ENCODE measurements around the gene CFAP410. TPM values are rescaled to one million over a fixed set of nuclear protein-coding genes. Genes with fewer than 3 reads are reported as not detected.

Gene CFAP410
- total and polyA plus RNA-seq, 10 donors = 26.2 to 79.8 (median 33.0) TPM

- H3K27ac ChIP-seq = no peak overlapping the region
- H3K36me3 ChIP-seq = no peaks in the 10 kb centered on the region
- H3K27me3 ChIP-seq (replicated peaks in 1 of 7) = peaks cover 0 to 28% (median 8%) of the 10 kb centered on the region in 7 donors
- H3K9me3 ChIP-seq = no peaks in the 10 kb centered on the region
- H3K4me3 ChIP-seq = no peak overlapping the region
- peaks cover 8 to 39% (median 20%) of the 10 kb centered on the region in 6 donors for H3K4me1 ChIP-seq
- intact Hi-C loops (cut with DNase I; ENCODE audit: low total_unique reads) = no loop called here
- TF ChIP-seq POLR2A (IDR thresholded peaks at IDR 0.05) (no peak), POLR2AphosphoS5 (IDR thresholded peaks at IDR 0.05) (no peak), CTCF (IDR thresholded peaks at IDR 0.05 in 8 of 11, conservative IDR thresholded peaks at IDR 0.05 in 3 of 11) (no peak)
- DNase-seq = no peak
- 44 to 82% (median 71%) methylated on average over 4 to 25 of the region's 25 CpGs for WGBS, 5 donors
Measured at GRCh38 chr21:44291936-44292811, 47.0 kb downstream of the CFAP410 start.

- Histone ChIP-seq H3K4me3 (no peak overlapping the region), H3K27me3 (replicated peaks in 1 of 7) (peaks cover 0 to 30% (median 16%) of the 10 kb centered on the region in 7 donors), H3K4me1 (peaks cover 8 to 30% (median 19%) of the 10 kb centered on the region in 6 donors), H3K36me3 (no peaks in the 10 kb centered on the region), H3K27ac (no peak overlapping the region), H3K9me3 (no peaks in the 10 kb centered on the region)
- no peak for TF ChIP-seq CTCF (IDR thresholded peaks at IDR 0.05 in 8 of 11, conservative IDR thresholded peaks at IDR 0.05 in 3 of 11)
- TF ChIP-seq POLR2A (IDR thresholded peaks at IDR 0.05) = no peak
- no peak for TF ChIP-seq POLR2AphosphoS5 (IDR thresholded peaks at IDR 0.05)
- peak; percentile 76 for DNase-seq
- intact Hi-C loops (cut with DNase I; ENCODE audit: low total_unique reads) = no loop called here
- 67 to 82% (median 78%) methylated on average over 7 to 33 of the region's 33 CpGs for WGBS, 5 donors
Measured at GRCh38 chr21:44291078-44291935, 47.9 kb downstream of the CFAP410 start.

GRCh38 chr21:44290327-44291077 is 48.7 kb downstream of the CFAP410 start:
- TF ChIP-seq POLR2A (IDR thresholded peaks at IDR 0.05) = no peak
- no peak for TF ChIP-seq POLR2AphosphoS5 (IDR thresholded peaks at IDR 0.05)
- TF ChIP-seq CTCF (IDR thresholded peaks at IDR 0.05 in 8 of 11, conservative IDR thresholded peaks at IDR 0.05 in 3 of 11) = no peak
- Histone ChIP-seq H3K27ac (no peak overlapping the region), H3K4me1 (peaks cover 6 to 27% (median 16%) of the 10 kb centered on the region in 6 donors), H3K9me3 (no peaks in the 10 kb centered on the region), H3K27me3 (replicated peaks in 1 of 7) (peaks cover 0 to 30% (median 21%) of the 10 kb centered on the region in 7 donors), H3K4me3 (no peak overlapping the region), H3K36me3 (no peaks in the 10 kb centered on the region)
- DNase-seq = peak; percentile 63
- WGBS, 5 donors = 77 to 85% (median 84%) methylated on average over 6 to 16 of the region's 16 CpGs
- intact Hi-C loops (cut with DNase I; ENCODE audit: low total_unique reads) = no loop called here

All from spleen (tissue), 11 donors.